A549 (cell line): ENCODE data around the gene MAGEB6B. TPM values are rescaled to one million over a fixed set of nuclear protein-coding genes. Genes with fewer than 3 reads are reported as not detected.
"Not testable (repeated sequence)": the region's sequence is repeated elsewhere in the genome, so short reads cannot be mapped to it uniquely, and the experiment has no call there.

Source experiments
- ATAC-seq, 2 experiments: fragments of 200-7000 bp in 1 of 2; fragments of >200 bp in 1 of 2; cut with Nextera tagmentation in 1 of 2; cut with Tn5 transposase in 1 of 2; 3 replicates each; pipeline versions ENCODE4 v1.8.0 to v1.9.1; 2018 to 2020; ENCODE audit warnings: mild to moderate bottlenecking in 1 of 2, moderate library complexity in 1 of 2
- CTCF ChIA-PET: fragments of 300-600 bp; sonication (Branson Sonifier 250); formaldehyde crosslinking; extraction: SDS; loops from one replicate; lab custom pipeline; 2021; ENCODE audit warnings: antibody characterized with exemption, inconsistent platforms; lab: Yijun Ruan, JAX
- POLR2A ChIA-PET: fragments of 350-600 bp; formaldehyde crosslinking; extraction: SDS; loops from one replicate; lab custom pipeline; 2021; ENCODE audit warnings: antibody characterized with exemption, inconsistent platforms; lab: Yijun Ruan, JAX
- DNase-seq, 2 experiments: peaks; one replicate each; pipeline versions ENCODE4 v3.0.0 to v3.0.0-alpha.2; 2011 to 2016; ENCODE audit warnings: low read depth in 1 of 2, low spot score in 1 of 2
- FAIRE-seq: peaks from 2 replicates; lab custom pipeline; 2011; peaks lifted over from hg19 to GRCh38; lab: Jason Lieb, UNC
- H3K27ac ChIP-seq, 2 experiments: fragments of >200 bp; sonication (Bioruptor Twin); formaldehyde crosslinking; 3 replicates each; pipeline ENCODE4 v1.5.1; 2016 to 2017
- H3K4me1 ChIP-seq: fragments of >200 bp; sonication (Bioruptor Twin); formaldehyde crosslinking; 3 replicates; pipeline ENCODE4 v1.6.1; 2016
- H3K4me2 ChIP-seq: fragments of >200 bp; sonication (Bioruptor Twin); formaldehyde crosslinking; 3 replicates; pipeline ENCODE4 v1.6.1; 2016
- H3K4me3 ChIP-seq: fragments of >200 bp; sonication (Bioruptor Twin); formaldehyde crosslinking; 3 replicates; pipeline ENCODE4 v1.5.1; 2016
- H3K9me3 ChIP-seq: fragments of >200 bp; sonication (Bioruptor Twin); formaldehyde crosslinking; 3 replicates; pipeline ENCODE4 v1.6.1; 2016
- EHMT2 ChIP-seq: fragments of 200-600 bp; sonication (generic); IDR thresholded peaks from 2 replicates; pipeline ENCODE4 v1.6.1; 2016; ENCODE audit warnings: antibody characterized with exemption, low read depth, mild to moderate bottlenecking, moderate library complexity
- FOSB ChIP-seq: fragments of 250-450 bp; sonication (Bioruptor Pico); IDR thresholded peaks from 2 replicates; pipeline ENCODE4 v1.5.0; 2020; ENCODE audit warnings: mild to moderate bottlenecking, moderate library complexity
- HOXB5 ChIP-seq: fragments of 250-450 bp; sonication (Bioruptor Pico); IDR thresholded peaks from 2 replicates; pipeline ENCODE4 v1.5.0; 2020; ENCODE audit warnings: mild to moderate bottlenecking, moderate library complexity
- KDM1A ChIP-seq: fragments of 200-600 bp; sonication (generic); IDR thresholded peaks from 2 replicates; pipeline ENCODE4 v1.6.1; 2016; ENCODE audit warnings: low read depth, mild to moderate bottlenecking
- MAFK ChIP-seq: fragments of 450-650 bp; IDR thresholded peaks from 2 replicates; pipeline ENCODE4 v1.6.1; 2014; ENCODE audit not compliant: partially characterized antibody
- MAZ ChIP-seq: fragments of 150-350 bp; IDR thresholded peaks from 2 replicates; pipeline ENCODE4 v1.6.1; 2014; ENCODE audit warnings: antibody characterized with exemption, low read depth, low read length, borderline replicate concordance
- MYC ChIP-seq: IDR thresholded peaks from 2 replicates; pipeline ENCODE4 v1.6.1; 2012; ENCODE audit warnings: mild to moderate bottlenecking, inconsistent platforms, low read length, improper control_type of control experiment, borderline replicate concordance
- NPAS2 ChIP-seq: fragments of 250-450 bp; sonication (Bioruptor Pico); IDR thresholded peaks from 2 replicates; pipeline ENCODE4 v1.8.0; 2022; ENCODE audit warnings: mild to moderate bottlenecking, moderate library complexity, borderline replicate concordance
- NR3C1 ChIP-seq: fragments of >200 bp; sonication (Bioruptor Twin); formaldehyde crosslinking; IDR thresholded peaks from 3 replicates; pipeline ENCODE4 v1.6.1; 2017
- PHF8 ChIP-seq: fragments of 200-600 bp; sonication (generic); IDR thresholded peaks from 2 replicates; pipeline ENCODE4 v1.6.1; 2016; ENCODE audit warnings: low read depth, mild to moderate bottlenecking, antibody characterized with exemption, moderate library complexity, borderline replicate concordance
- POLR2A ChIP-seq: IDR thresholded peaks from 2 replicates; pipeline ENCODE4 v1.6.1; 2012; ENCODE audit warnings: mild to moderate bottlenecking, low read length
- RAD21 ChIP-seq, 2 experiments: fragments of >200 bp in 1 of 2; sonication (Bioruptor Twin) in 1 of 2; formaldehyde crosslinking in 1 of 2; IDR thresholded peaks in 1 of 2; conservative IDR thresholded peaks in 1 of 2; 2 replicates in 1 of 2; 3 replicates in 1 of 2; pipeline ENCODE4 v1.6.1; 2012 to 2018; ENCODE audit warnings: inconsistent platforms in 1 of 2
- RARB ChIP-seq: fragments of 250-450 bp; sonication (Bioruptor Pico); IDR thresholded peaks from 2 replicates; pipeline ENCODE4 v1.8.0; 2021; ENCODE audit warnings: mild to moderate bottlenecking, moderate library complexity
- RCOR1 ChIP-seq: fragments of 150-350 bp; IDR thresholded peaks from 2 replicates; pipeline ENCODE4 v1.6.1; 2014; ENCODE audit warnings: antibody characterized with exemption, low read length, low read depth
- RNF2 ChIP-seq: fragments of 200-600 bp; sonication (generic); IDR thresholded peaks from 2 replicates; pipeline ENCODE4 v1.6.1; 2016; ENCODE audit warnings: low read depth, mild to moderate bottlenecking, antibody characterized with exemption, moderate library complexity, borderline replicate concordance
- SREBF2 ChIP-seq: fragments of 450-650 bp; IDR thresholded peaks from 2 replicates; pipeline ENCODE4 v1.6.1; 2014; ENCODE audit warnings: mild to moderate bottlenecking, moderate library complexity
- ZNF302 ChIP-seq: fragments of 250-450 bp; sonication (Bioruptor Pico); IDR thresholded peaks from 2 replicates; pipeline ENCODE4 v1.9.0; 2021; ENCODE audit warnings: inconsistent platforms, mild to moderate bottlenecking, moderate library complexity
- ZSCAN20 ChIP-seq: fragments of 250-450 bp; sonication (Bioruptor Pico); IDR thresholded peaks from 2 replicates; pipeline ENCODE4 v1.8.0; 2022; ENCODE audit warnings: mild to moderate bottlenecking, moderate library complexity
- WGBS: methylation state at CpG from one replicate; pipeline ENCODE4 v1.1.6; 2017; ENCODE audit errors: missing lambda C conversion rate; 5-methylcytosine and 5-hydroxymethylcytosine counted together
- polyA plus RNA-seq, 4 experiments: library from polyadenylated mRNA; depleted of rRNA in 3 of 4; stranded (reverse); fragments of >200 nt; fragmentation: RNase III in 1 of 4; extraction: RNeasy Plus Mini Kit Qiagen cat#74134 plus additional on column Dnase treatment in 1 of 4; gene quantifications; 2 replicates in 3 of 4; 3 replicates in 1 of 4; pipeline ENCODE4 v1.2.3, GENCODE V29; 2011 to 2017
- TF ChIP-seq, protein P1 (sequence below): fragments of 150-350 bp; IDR thresholded peaks from 2 replicates; pipeline ENCODE4 v1.6.1; 2014; ENCODE audit warnings: low read depth, mild to moderate bottlenecking, low read length
- TF ChIP-seq, protein P2 (sequence below): fragments of 250-450 bp; sonication (Bioruptor Pico); IDR thresholded peaks from 2 replicates; pipeline ENCODE4 v1.5.0; 2021; ENCODE audit warnings: mild to moderate bottlenecking, moderate library complexity, borderline replicate concordance

Gene MAGEB6B
- polyA plus RNA-seq, 2 of the 4 experiments (the other 2 are of a cell fraction): not detected

GRCh38 chrX:26146024-26146423 lies 14.4 kb upstream of the MAGEB6B start (continued):
- TF ChIP-seq, protein P1, sequence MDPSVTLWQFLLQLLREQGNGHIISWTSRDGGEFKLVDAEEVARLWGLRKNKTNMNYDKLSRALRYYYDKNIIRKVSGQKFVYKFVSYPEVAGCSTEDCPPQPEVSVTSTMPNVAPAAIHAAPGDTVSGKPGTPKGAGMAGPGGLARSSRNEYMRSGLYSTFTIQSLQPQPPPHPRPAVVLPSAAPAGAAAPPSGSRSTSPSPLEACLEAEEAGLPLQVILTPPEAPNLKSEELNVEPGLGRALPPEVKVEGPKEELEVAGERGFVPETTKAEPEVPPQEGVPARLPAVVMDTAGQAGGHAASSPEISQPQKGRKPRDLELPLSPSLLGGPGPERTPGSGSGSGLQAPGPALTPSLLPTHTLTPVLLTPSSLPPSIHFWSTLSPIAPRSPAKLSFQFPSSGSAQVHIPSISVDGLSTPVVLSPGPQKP: no peak
- no peak for TF ChIP-seq HOXB5 (CRISPR knock-in tag)
- TF ChIP-seq, protein P2, sequence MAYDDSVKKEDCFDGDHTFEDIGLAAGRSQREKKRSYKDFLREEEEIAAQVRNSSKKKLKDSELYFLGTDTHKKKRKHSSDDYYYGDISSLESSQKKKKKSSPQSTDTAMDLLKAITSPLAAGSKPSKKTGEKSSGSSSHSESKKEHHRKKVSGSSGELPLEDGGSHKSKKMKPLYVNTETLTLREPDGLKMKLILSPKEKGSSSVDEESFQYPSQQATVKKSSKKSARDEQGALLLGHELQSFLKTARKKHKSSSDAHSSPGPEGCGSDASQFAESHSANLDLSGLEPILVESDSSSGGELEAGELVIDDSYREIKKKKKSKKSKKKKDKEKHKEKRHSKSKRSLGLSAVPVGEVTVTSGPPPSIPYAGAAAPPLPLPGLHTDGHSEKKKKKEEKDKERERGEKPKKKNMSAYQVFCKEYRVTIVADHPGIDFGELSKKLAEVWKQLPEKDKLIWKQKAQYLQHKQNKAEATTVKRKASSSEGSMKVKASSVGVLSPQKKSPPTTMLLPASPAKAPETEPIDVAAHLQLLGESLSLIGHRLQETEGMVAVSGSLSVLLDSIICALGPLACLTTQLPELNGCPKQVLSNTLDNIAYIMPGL (CRISPR knock-in tag): no peak
- TF ChIP-seq MAZ: no peak
- no peak for TF ChIP-seq RNF2
- no peak for TF ChIP-seq POLR2A
- TF ChIP-seq, all 56 proteins: peak for 0

DNA sequence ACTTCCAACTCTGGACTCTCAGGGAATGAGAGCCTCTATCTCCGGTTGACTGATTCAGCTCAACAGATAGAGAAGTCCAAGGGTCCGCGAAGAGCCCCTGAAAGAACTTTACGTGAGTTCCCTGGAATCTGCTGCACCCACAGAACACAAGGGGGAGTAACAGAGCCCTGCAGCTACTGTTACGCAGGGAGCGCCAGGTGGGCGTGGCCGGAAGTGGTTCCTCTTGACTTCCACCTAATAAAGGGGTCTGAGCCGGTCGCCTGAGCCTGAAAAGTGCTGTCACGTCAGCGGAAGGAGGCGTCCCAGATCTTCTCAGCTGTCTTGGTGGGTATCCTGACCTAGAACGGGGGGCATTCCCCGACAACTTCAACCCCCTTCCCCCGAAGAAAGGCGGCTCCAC lies 31.8 kb downstream of the MAGEB6B start, which contains the start of gene MAGEB6:
MAGEB6 (plus strand) TSS at position 237 of the 400 bp plus-strand sequence. CDS start 1,407 bp downstream, outside the sequence.
- no peak within 1 kb of the TSS for H3K4me2 ChIP-seq
- CTCF ChIA-PET: no interaction called here
- POLR2A ChIA-PET: no interaction called here
- no peak for DNase-seq
- TF ChIP-seq FOSB (CRISPR knock-in tag) (no peak), ZSCAN20 (CRISPR knock-in tag) (no peak), NR3C1 (no peak), KDM1A (no peak), RAD21 (conservative IDR thresholded peaks at IDR 0.05 in 1 of 2, IDR thresholded peaks at IDR 0.05 in 1 of 2) (no peak), EHMT2 (no peak), HOXB5 (CRISPR knock-in tag) (no peak), RNF2 (no peak), MYC (no peak), MAFK (no peak), RCOR1 (no peak)
- TF ChIP-seq, all 56 proteins: peak for 0
- H3K27ac ChIP-seq: no peak within 1 kb of the TSS
- FAIRE-seq (no peak), ATAC-seq (no peak)
- WGBS: 36% methylated on average over 9 of the region's 17 CpGs
- no peaks in the 10 kb centered on the region for H3K4me1 ChIP-seq
- H3K4me3 ChIP-seq: no peak within 1 kb of the TSS
- no peaks in the 10 kb centered on the region for H3K9me3 ChIP-seq

- DNase-seq (no peak), FAIRE-seq (no peak), ATAC-seq (no peak)
- ChIA-PET CTCF (no interaction called here), POLR2A (no interaction called here)
- no peak for TF ChIP-seq ZSCAN20 (CRISPR knock-in tag)
- TF ChIP-seq NPAS2 (CRISPR knock-in tag): no peak
- no peak for TF ChIP-seq RARB (CRISPR knock-in tag)
- no peak for TF ChIP-seq SREBF2
- no peak for TF ChIP-seq ZNF302 (CRISPR knock-in tag)
- no peak for TF ChIP-seq PHF8
- no peaks in the 10 kb centered on the region for H3K4me1 ChIP-seq
- H3K27ac ChIP-seq: no peak overlapping the region
- no peak overlapping the region for H3K4me2 ChIP-seq
- H3K4me3 ChIP-seq: no peak overlapping the region
- H3K9me3 ChIP-seq: no peaks in the 10 kb centered on the region
Measured at GRCh38 chrX:26203561-26203960, 43.2 kb downstream of the MAGEB6B start.

DNA sequence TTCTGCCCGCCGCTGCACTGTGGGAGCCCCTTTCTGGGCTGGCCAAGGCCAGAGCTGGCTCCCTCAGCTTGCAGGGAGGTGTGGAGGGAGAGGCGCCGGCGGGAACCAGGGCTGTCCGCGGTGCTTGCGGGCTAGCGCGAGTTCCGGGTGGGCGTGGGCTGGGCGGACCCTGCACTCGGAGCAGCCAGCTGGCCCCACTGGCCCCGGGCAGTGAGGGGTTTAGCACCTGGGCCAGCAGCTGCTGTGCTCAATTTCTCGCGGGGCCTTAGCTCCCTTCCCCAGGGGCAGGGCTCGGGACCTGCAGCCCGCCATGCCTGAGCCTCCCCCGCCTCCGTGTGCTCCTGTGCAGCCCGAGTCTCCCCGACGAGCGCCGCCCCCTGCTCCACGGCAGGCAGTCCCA lies 44.3 kb downstream of the MAGEB6B start:
- H3K9me3 ChIP-seq, CTCF ChIA-PET, H3K4me3 ChIP-seq, DNase-seq, FAIRE-seq, H3K4me2 ChIP-seq, H3K27ac ChIP-seq, POLR2A ChIA-PET, H3K4me1 ChIP-seq, ATAC-seq: not testable (repeated sequence)
- no CpG with 5 or more reads among the region's 27 CpGs for WGBS
